Neural cell (in vitro differentiated cells): ENCODE measurements around the gene ARHGEF19. TPM values are rescaled to one million over a fixed set of nuclear protein-coding genes. Genes with fewer than 3 reads are reported as not detected.

ENCODE experiments used
- H2AFZ ChIP-seq: fragments of 200-600, 300-800 bp; sonication (generic), shearing (Covaris generic); 2 replicates; pipeline ENCODE4 v1.6.0; 2014; ENCODE audit warnings: low read depth, mild to moderate bottlenecking, antibody characterized with exemption, low read length, moderate library complexity
- H3F3A ChIP-seq: fragments of 200-600 bp; shearing (Covaris generic); 2 replicates; pipeline ENCODE4 v1.6.1; 2016; ENCODE audit warnings: mild to moderate bottlenecking, moderate library complexity, mixed read lengths, antibody characterized with exemption, low read length; ENCODE audit not compliant: insufficient read depth, poor library complexity, severe bottlenecking
- H3K27ac ChIP-seq: fragments of 200-600, 300-800 bp; sonication (generic), shearing (Covaris generic); 2 replicates; pipeline ENCODE4 v1.5.1; 2014; ENCODE audit warnings: mild to moderate bottlenecking, low read length, moderate library complexity
- H3K27me3 ChIP-seq: fragments of 300-800, 200-600 bp; sonication (generic), shearing (Covaris generic); 2 replicates; pipeline ENCODE4 v1.6.0; 2014; ENCODE audit warnings: mild to moderate bottlenecking, low read depth, low read length, moderate library complexity; ENCODE audit not compliant: insufficient read depth
- H3K36me3 ChIP-seq: fragments of 300-800, 200-600 bp; sonication (generic), shearing (Covaris generic); 2 replicates; pipeline ENCODE4 v1.5.1; 2014; ENCODE audit warnings: mild to moderate bottlenecking, antibody characterized with exemption, low read length, moderate library complexity; ENCODE audit not compliant: insufficient read depth
- H3K4me2 ChIP-seq: fragments of 300-800, 200-600 bp; sonication (generic), shearing (Covaris generic); 2 replicates; pipeline ENCODE4 v1.6.0; 2014; ENCODE audit warnings: mild to moderate bottlenecking, low read length
- H3K4me3 ChIP-seq: fragments of 300-800, 200-600 bp; sonication (generic), shearing (Covaris generic); 2 replicates; pipeline ENCODE4 v1.5.1; 2014; ENCODE audit warnings: mild to moderate bottlenecking, low read length, moderate library complexity
- H3K79me2 ChIP-seq: fragments of 200-600 bp; shearing (Covaris generic); replicated peaks from 2 replicates; pipeline ENCODE4 v1.6.0; 2014; ENCODE audit warnings: mild to moderate bottlenecking, low read length, moderate library complexity; ENCODE audit not compliant: insufficient read depth
- H3K9ac ChIP-seq: fragments of 300-800, 200-600 bp; sonication (generic), shearing (Covaris generic); 2 replicates; pipeline ENCODE4 v1.6.1; 2016; ENCODE audit warnings: mild to moderate bottlenecking, low read length, mixed read lengths
- H3K9me2 ChIP-seq: fragments of 200-600 bp; shearing (Covaris generic); 2 replicates; pipeline ENCODE4 v1.6.1; 2016; ENCODE audit warnings: mild to moderate bottlenecking, low read length, mixed read lengths; ENCODE audit not compliant: insufficient read depth
- H3K9me3 ChIP-seq: fragments of 200-600, 300-800 bp; sonication (generic), shearing (Covaris generic); 2 replicates; pipeline ENCODE4 v1.6.1; 2016; ENCODE audit warnings: mild to moderate bottlenecking, mixed run types, low read length, moderate library complexity, mixed read lengths
- H4K20me1 ChIP-seq: fragments of 200-600 bp; shearing (Covaris generic); 2 replicates; pipeline ENCODE4 v1.6.1; 2016; ENCODE audit warnings: mild to moderate bottlenecking, mixed run types; ENCODE audit not compliant: insufficient read depth
- EP300 ChIP-seq: fragments of 450-650 bp; conservative IDR thresholded peaks from 2 replicates; pipeline ENCODE4 v1.6.1; 2014; ENCODE audit warnings: antibody characterized with exemption, mild to moderate bottlenecking, moderate library complexity; ENCODE audit not compliant: poor library complexity, severe bottlenecking
- EZH2 ChIP-seq: fragments of 200-600, 300-800 bp; shearing (Covaris generic), sonication (generic); IDR thresholded peaks from 2 replicates; pipeline ENCODE4 v1.6.1; 2014; ENCODE audit warnings: antibody characterized with exemption, low read length, borderline replicate concordance, mild to moderate bottlenecking; ENCODE audit not compliant: insufficient read depth, poor library complexity, severe bottlenecking
- MXI1 ChIP-seq: fragments of 450-650 bp; conservative IDR thresholded peaks from 2 replicates; pipeline ENCODE4 v1.6.1; 2014; ENCODE audit warnings: antibody characterized with exemption, mild to moderate bottlenecking; ENCODE audit not compliant: poor library complexity, severe bottlenecking
- POLR2AphosphoS5 ChIP-seq: IDR thresholded peaks from 2 replicates; pipeline ENCODE4 v1.6.1; 2012
- RAD21 ChIP-seq: fragments of 450-650 bp; conservative IDR thresholded peaks from 2 replicates; pipeline ENCODE4 v1.6.1; 2014; ENCODE audit warnings: antibody characterized with exemption, mild to moderate bottlenecking, moderate library complexity
- SMC3 ChIP-seq: fragments of 450-650 bp; conservative IDR thresholded peaks from 2 replicates; pipeline ENCODE4 v1.6.1; 2014; ENCODE audit warnings: antibody characterized with exemption, mild to moderate bottlenecking, moderate library complexity; ENCODE audit not compliant: poor library complexity
- TAF1 ChIP-seq: IDR thresholded peaks from 2 replicates; pipeline ENCODE4 v1.6.1; 2012; ENCODE audit warnings: low read depth
- polyA plus RNA-seq: library from polyadenylated mRNA; depleted of rRNA; stranded (reverse); fragments of >200 nt; gene quantifications from 2 replicates; pipeline ENCODE4 v1.2.3, GENCODE V29; 2014
- TF ChIP-seq, protein P1 (sequence below): IDR thresholded peaks from 2 replicates; pipeline ENCODE4 v1.6.1; 2012; ENCODE audit warnings: borderline replicate concordance
- TF ChIP-seq, protein P2 (sequence below): fragments of 450-650 bp; IDR thresholded peaks from 2 replicates; pipeline ENCODE4 v1.5.1; 2014; ENCODE audit warnings: antibody characterized with exemption, mild to moderate bottlenecking, moderate library complexity; ENCODE audit not compliant: poor library complexity, severe bottlenecking

The ARHGEF19 gene
- polyA plus RNA-seq, 1 donor from 2014 or later: 0.93 TPM

DNA sequence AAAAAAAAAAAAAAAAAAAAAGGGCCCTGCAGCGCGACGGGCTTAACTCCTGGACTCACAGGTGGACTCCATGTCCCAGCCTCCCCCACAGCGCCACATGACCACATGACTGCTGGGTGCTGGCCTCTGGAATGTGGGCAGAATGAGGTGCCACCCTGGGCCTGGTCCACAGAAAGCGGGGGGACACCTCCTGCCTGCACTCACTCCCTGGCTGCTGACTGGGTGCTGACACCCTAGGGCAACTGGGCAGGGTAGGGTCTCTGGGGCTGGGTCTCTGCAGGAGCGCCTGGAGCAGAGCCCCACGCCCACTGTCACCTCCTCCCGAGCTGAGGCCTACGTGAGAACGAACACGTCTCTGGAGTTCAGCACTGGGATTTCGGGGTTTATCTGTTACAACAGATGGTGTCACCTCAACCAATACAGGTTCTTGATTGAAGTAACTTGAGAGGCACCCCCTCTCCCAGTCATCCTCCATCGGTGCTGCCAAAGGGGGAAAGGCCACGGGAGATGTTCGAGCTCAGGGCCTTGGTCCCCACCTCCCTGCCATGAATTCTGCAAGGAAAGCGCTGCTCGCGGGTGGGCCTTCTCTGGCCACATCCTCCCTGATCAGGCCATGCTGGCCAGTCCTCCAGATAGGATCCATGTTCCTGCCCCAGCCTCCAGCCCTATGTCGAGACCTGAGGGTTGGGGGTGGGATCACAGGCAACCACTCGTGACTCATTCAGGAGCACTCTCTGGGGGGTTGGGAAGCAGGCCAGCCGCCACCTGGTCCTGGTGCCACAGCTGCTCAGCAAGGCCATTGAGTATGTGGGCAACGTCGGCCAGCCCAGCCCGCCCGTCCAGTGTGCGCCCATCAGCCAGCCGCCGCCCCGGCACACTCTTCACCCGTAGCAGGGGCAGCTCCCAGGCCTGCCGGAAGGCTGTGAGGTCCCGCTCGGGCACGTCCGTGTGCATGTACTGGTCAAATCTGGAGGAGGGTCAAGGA is 19.2 kb upstream of the ARHGEF19 start:
- H3K4me2 ChIP-seq: no peak overlapping the region
- no peaks in the 10 kb centered on the region for H3K9me2 ChIP-seq
- no peaks in the 10 kb centered on the region for H3K79me2 ChIP-seq
- no peak overlapping the region for H2AFZ ChIP-seq
- no peak overlapping the region for H3K27ac ChIP-seq
- no peaks in the 10 kb centered on the region for H4K20me1 ChIP-seq
- TF ChIP-seq RAD21 (no peak), POLR2AphosphoS5 (no peak), EZH2 (no peak), EP300 (no peak), SMC3 (no peak), MXI1 (no peak), TAF1 (no peak)
- TF ChIP-seq, protein P1, sequence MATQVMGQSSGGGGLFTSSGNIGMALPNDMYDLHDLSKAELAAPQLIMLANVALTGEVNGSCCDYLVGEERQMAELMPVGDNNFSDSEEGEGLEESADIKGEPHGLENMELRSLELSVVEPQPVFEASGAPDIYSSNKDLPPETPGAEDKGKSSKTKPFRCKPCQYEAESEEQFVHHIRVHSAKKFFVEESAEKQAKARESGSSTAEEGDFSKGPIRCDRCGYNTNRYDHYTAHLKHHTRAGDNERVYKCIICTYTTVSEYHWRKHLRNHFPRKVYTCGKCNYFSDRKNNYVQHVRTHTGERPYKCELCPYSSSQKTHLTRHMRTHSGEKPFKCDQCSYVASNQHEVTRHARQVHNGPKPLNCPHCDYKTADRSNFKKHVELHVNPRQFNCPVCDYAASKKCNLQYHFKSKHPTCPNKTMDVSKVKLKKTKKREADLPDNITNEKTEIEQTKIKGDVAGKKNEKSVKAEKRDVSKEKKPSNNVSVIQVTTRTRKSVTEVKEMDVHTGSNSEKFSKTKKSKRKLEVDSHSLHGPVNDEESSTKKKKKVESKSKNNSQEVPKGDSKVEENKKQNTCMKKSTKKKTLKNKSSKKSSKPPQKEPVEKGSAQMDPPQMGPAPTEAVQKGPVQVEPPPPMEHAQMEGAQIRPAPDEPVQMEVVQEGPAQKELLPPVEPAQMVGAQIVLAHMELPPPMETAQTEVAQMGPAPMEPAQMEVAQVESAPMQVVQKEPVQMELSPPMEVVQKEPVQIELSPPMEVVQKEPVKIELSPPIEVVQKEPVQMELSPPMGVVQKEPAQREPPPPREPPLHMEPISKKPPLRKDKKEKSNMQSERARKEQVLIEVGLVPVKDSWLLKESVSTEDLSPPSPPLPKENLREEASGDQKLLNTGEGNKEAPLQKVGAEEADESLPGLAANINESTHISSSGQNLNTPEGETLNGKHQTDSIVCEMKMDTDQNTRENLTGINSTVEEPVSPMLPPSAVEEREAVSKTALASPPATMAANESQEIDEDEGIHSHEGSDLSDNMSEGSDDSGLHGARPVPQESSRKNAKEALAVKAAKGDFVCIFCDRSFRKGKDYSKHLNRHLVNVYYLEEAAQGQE: no peak
- TF ChIP-seq, protein P2, sequence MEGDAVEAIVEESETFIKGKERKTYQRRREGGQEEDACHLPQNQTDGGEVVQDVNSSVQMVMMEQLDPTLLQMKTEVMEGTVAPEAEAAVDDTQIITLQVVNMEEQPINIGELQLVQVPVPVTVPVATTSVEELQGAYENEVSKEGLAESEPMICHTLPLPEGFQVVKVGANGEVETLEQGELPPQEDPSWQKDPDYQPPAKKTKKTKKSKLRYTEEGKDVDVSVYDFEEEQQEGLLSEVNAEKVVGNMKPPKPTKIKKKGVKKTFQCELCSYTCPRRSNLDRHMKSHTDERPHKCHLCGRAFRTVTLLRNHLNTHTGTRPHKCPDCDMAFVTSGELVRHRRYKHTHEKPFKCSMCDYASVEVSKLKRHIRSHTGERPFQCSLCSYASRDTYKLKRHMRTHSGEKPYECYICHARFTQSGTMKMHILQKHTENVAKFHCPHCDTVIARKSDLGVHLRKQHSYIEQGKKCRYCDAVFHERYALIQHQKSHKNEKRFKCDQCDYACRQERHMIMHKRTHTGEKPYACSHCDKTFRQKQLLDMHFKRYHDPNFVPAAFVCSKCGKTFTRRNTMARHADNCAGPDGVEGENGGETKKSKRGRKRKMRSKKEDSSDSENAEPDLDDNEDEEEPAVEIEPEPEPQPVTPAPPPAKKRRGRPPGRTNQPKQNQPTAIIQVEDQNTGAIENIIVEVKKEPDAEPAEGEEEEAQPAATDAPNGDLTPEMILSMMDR: no peak
- no peaks in the 10 kb centered on the region for H3F3A ChIP-seq
- H3K9ac ChIP-seq: no peak overlapping the region
- H3K36me3 ChIP-seq: no peaks in the 10 kb centered on the region
- H3K4me3 ChIP-seq: no peak overlapping the region
- peaks cover 22% of the 10 kb centered on the region for H3K27me3 ChIP-seq
- peaks cover 6% of the 10 kb centered on the region for H3K9me3 ChIP-seq

DNA sequence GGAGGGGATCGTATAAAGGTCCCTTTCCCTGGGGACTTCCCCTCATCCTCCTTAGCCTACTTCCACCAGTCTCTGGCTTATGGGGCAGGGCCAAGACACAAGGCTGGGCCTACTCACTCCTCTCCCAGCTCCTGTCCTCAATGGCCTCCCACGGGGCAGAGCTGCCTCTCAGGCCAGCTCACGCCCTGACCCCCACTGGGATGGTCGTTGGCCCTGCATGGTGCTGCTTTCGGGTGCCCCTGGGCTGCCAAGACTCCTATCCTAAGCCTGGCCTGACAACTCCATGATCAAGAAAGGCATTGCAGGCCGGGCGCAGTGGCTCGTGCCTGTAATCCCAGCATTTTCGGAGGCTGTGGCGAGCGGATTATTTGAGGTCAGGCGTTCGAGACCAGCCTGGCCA is 18.3 kb upstream of the ARHGEF19 start:
- no peak overlapping the region for H3K27ac ChIP-seq
- H3K9me3 ChIP-seq: peaks cover 6% of the 10 kb centered on the region
- no peak overlapping the region for H2AFZ ChIP-seq
- no peaks in the 10 kb centered on the region for H3F3A ChIP-seq
- no peaks in the 10 kb centered on the region for H3K36me3 ChIP-seq
- no peak overlapping the region for H3K4me3 ChIP-seq
- no peaks in the 10 kb centered on the region for H4K20me1 ChIP-seq
- H3K9me2 ChIP-seq: no peaks in the 10 kb centered on the region
- no peak overlapping the region for H3K9ac ChIP-seq
- no peak overlapping the region for H3K4me2 ChIP-seq
- no peak for TF ChIP-seq MXI1
- TF ChIP-seq, protein P1: no peak
- no peak for TF ChIP-seq TAF1
- no peak for TF ChIP-seq EZH2
- no peak for TF ChIP-seq POLR2AphosphoS5
- TF ChIP-seq RAD21: no peak
- no peak for TF ChIP-seq SMC3
- no peak for TF ChIP-seq EP300
- TF ChIP-seq, protein P2: no peak
- H3K27me3 ChIP-seq: peaks cover 31% of the 10 kb centered on the region
- no peaks in the 10 kb centered on the region for H3K79me2 ChIP-seq
